ENCODE measurements around the gene OAT.
A peak's percentile ranks its signal among the peaks of the same experiment; 100 is the strongest.

The OAT gene

DNA sequence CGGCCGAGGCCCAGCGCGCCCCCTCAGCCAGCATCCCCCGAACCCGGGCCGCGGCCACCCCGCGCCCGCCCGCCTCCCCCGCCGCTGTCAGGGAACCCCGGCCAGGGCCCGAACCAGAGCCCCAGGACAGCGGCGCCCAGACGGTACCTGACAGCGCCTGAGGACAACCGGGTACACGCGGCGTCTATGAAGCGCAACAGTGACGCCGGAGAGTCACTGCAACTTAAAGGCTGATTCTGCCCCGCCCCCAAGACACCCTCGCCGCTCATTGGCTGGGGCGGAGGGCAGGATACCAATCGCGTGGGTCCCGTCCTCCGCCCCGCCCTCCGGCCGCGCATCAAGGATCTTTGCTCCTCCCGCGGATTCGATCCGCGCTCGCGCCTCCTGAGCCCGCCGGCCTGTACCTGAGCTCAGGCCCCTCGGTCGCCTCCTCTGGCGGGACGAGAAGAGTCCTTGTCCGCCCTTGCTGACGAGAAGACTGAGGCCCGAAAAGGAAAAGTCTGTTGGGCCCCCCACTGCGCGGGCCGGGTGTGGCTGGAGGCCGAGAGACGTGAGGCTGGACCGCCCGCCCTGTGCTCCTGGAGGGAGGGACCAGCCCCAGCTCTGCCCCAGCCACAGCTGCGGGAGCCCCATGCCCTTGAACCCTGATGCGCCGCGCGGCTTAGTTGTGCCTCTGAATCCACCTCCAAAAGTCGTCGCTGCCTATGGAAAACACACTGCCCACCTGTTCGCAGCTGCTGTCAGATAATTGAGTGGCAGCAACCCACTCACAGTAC is at the start of gene OAT:
OAT (minus strand) TSS at position 198 of the 776 bp plus-strand sequence. CDS start 6,752 bp downstream, outside the sequence.
- DNase-seq (ENCODE audit: low spot score) = peak; percentile 84

DNA sequence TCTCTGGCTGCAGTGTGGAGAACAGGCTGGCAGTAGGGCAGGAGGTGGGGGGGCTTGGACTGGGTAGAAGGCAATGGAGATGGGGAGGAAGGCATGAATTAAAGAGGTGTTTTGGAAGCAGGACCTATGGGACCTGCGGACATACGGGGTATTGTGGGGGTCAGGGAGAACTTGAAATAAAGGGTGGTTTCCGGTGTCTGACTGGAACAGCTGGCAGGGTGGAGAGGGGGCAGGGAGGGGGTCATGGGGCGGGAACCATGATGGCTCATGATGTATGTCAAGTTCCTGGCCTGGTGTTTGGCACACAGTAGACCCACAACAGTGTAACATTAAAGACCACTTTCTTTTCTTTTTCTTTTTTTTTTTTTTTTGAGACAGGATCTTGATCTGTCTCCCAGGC is 48.4 kb upstream of the OAT start:
- no peak for DNase-seq (ENCODE audit: low spot score)

- no peak for DNase-seq (ENCODE audit: low spot score)
Measured at GRCh38 chr10:124465777-124466488, 47.2 kb upstream of the OAT start.

GRCh38 chr10:124465003-124465776 is 46.5 kb upstream of the OAT start:
- DNase-seq (ENCODE audit: low spot score) = no peak

GRCh38 chr10:124464028-124464965 is 45.6 kb upstream of the OAT start:
- DNase-seq (ENCODE audit: low spot score) = no peak

- no peak for DNase-seq (ENCODE audit: low spot score)
Measured at GRCh38 chr10:124462348-124462695, 43.6 kb upstream of the OAT start.

DNA sequence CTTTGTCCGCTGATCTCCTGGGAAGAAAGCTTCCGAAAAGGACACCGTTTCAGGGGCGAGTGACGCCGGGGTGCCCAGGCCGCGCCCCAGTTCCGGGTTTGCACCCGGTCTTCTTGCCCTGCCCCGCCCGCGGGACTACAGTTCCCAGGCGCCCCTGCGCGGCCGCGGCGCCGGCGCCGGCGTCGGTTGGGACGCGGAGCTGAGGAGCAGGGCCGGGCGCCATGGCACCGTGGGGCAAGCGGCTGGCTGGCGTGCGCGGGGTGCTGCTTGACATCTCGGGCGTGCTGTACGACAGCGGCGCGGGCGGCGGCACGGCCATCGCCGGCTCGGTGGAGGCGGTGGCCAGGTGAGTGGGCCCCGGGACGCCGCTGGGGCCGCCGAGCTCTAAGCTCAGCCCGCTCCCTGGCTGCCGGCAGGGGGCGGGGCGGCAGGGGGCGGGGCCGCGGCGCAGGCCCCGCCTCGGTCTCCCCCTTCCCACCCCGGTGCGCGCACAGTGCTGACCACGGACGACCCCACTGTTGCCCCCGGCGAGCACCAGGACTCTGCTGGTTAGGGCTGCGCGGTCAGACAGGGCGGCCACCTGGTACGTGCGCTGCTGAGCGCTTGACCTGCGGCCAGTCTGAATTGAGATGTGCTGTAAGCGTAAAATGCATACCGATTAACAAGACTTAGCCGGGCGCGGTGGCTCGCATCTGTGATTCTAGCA is 43.1 kb upstream of the OAT start, which contains the start of gene LHPP:
LHPP (plus strand) TSS at position 182 of the 706 bp plus-strand sequence; CDS start at position 222, 40 bp downstream.
- DNase-seq (ENCODE audit: low spot score) = peak; percentile 83

- no peak for DNase-seq (ENCODE audit: low spot score)
Measured at GRCh38 chr10:124460144-124460543, 41.4 kb upstream of the OAT start.

DNA sequence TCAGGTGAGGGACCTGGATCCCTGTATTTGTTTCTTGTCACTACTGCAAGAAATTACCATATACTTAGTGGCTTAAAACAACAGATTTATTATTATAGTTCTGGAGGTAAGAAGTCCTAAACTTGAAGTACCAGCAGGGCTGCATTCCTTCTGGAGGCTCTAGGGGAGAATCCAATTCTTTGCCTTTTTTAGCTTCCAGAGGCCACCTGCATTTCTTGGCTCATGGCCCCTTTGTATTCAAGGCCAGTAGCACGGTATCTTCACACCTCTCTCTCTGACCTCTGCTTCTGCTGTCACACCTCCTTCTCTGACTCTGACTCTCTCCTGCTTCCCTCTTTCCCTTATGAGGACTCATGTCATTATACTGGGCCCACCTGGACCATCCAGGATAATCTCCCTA is 40.7 kb upstream of the OAT start:
- DNase-seq (ENCODE audit: low spot score) = no peak

GRCh38 chr10:124458889-124459288 is 40.2 kb upstream of the OAT start:
- no peak for DNase-seq (ENCODE audit: low spot score)

- no peak for DNase-seq (ENCODE audit: low spot score)
Measured at GRCh38 chr10:124458473-124458872, 39.8 kb upstream of the OAT start.

- no peak for DNase-seq (ENCODE audit: low spot score)
Measured at GRCh38 chr10:124455441-124455840, 36.7 kb upstream of the OAT start.

DNA sequence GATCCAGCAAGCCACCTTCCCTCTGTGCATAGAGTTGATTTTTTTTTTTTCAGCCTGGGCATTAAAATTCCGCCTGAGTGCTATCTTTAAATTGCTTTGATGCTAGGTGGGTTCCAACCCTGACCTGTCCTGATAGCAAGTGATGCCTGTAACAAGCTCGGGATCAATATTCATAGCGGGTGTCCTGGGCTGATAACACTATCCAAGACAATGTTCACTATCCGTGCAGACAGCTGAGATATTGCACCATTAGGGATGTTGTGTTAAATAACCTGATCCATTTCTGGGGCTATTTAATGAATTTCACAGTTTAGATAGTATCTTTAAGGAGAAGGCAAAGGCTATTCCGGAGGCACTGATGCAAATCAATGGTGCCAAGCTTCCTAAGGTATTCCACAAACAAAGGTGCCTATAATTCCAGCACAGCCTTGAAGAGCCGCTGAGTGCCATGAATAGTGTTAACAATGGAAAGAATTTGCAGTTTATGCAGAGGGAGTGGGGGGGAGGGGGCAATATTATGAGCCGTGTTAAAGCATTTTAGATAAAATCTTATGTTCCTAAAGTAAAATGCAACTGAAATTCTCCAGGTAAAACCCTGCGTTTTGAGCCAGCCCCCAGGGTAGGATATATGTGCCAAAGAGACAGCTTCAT is 35.4 kb upstream of the OAT start:
- DNase-seq (ENCODE audit: low spot score) = no peak

DNA sequence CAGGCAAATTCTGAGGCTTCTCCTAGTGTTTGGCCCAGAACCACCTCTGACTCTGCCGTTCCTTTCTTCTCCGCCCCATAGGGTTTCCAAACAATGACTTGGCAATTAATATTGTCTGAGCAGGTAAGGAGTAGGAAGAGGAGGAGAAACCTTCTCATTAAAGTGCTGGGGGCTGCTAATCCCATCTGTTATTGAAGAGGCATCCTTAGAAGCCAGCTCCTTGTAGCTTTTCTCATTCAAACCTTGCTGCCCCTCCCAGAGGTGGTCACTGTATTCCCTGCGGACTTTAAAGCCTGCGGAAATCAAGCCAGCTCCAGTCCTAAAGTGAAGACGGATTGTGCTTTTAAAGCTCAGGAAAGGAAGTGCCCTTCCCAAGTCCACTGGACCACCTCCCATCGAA is 32.6 kb upstream of the OAT start:
- DNase-seq (ENCODE audit: low spot score) = no peak

- DNase-seq (ENCODE audit: low spot score) = no peak
Measured at GRCh38 chr10:124450783-124451057, 32.0 kb upstream of the OAT start.

GRCh38 chr10:124450012-124450782 is 31.5 kb upstream of the OAT start, which contains the start of gene NKX1-2:
TSS of gene NKX1-2 (minus strand) at chr10:124450035. CDS start at chr10:124449943, 92 bp downstream.
- DNase-seq (ENCODE audit: low spot score) = no peak

DNA sequence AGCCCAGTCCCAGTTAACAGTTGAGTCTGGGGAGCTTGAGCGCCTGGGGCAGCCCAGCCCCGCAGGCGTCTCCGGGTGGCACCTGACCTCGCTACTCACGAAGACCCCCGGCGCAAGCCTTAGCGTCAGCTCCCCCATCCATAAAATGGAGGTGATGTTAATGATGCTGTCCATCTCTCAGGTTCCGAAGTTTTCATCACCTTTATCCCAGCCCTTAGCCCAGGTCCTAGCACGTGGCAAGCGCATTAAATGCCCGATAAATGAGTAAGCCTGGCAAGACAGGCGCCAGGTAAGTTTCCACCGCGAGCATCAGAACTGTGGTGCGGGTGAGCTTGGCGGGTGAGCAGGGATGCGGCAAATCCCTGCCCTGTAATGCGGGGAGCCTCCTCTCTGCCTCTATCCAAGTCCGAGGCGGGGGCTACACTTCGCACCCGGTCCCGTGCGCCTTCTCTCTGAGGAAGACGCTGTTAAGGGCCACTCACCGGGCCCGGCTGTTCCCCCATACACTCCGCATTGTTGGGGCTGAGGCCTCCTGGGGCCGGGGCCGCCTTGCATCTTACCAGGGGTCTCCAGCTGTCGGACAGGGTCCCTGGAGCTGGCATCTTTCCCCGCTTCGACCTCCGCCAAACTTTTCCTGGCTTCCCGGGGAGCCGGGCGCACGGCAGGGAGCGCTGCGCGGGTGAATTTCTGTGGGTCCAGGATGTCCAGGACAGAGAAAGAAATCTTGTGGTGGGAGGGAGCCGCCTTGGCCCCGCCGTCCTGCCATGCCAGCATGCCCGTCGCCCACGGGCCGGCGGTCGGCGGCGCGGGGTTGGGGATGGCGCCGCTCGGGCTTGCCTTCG is 30.7 kb upstream of the OAT start:
- DNase-seq (ENCODE audit: low spot score) = no peak

DNA sequence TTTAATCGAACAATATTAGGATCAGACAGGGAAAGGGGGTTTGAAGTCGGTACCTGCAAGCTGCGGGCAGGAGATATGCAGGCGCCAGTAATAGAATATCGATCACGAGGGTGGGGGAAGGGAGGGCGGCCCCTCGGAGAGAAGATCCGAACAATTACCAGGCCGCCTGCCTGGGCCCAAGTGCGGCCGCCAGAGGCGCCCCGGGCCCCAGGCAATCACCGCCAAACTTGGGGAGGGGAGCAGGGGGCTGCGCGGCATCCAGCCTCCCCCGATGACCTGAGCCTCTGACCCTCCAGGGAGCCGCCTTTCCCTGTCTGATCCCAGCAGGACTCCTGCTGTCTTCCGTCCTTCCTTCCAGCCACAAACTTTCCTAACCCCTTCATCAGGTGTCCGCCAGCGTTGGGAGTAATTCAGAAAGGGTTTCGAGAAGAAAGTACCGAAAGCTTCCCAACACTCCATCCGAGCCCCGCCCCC is 30.0 kb upstream of the OAT start:
- no peak for DNase-seq (ENCODE audit: low spot score)

Measured in HuH-7.5 (cell line).